Vagina (tissue), 2 donors: ENCODE measurements around the gene UGDH.

Experiments used
- CTCF ChIP-seq, 3 experiments: fragments of 450-650 bp in 2 of 3; fragments of 200-600 bp in 1 of 3; sonication (generic) in 1 of 3; IDR thresholded peaks; one replicate each; pipeline ENCODE4 v1.5.1; 2017 to 2019; ENCODE audit warnings: antibody characterized with exemption in 3 of 3, mild to moderate bottlenecking in 2 of 3, moderate library complexity in 2 of 3
- POLR2A ChIP-seq, 2 donors: fragments of 450-650 bp; IDR thresholded peaks; one replicate each; pipeline ENCODE4 v1.6.1; 2017; ENCODE audit warnings: antibody characterized with exemption in 2 of 2, mild to moderate bottlenecking in 2 of 2, moderate library complexity in 2 of 2
- POLR2AphosphoS5 ChIP-seq, 2 donors: sonication (generic); formaldehyde crosslinking; IDR thresholded peaks; one replicate each; pipeline ENCODE4 v1.9.0; 2017; ENCODE audit warnings: antibody characterized with exemption in 2 of 2, mild to moderate bottlenecking in 2 of 2, low read depth in 1 of 2; ENCODE audit not compliant: insufficient read depth in 1 of 2

DNA sequence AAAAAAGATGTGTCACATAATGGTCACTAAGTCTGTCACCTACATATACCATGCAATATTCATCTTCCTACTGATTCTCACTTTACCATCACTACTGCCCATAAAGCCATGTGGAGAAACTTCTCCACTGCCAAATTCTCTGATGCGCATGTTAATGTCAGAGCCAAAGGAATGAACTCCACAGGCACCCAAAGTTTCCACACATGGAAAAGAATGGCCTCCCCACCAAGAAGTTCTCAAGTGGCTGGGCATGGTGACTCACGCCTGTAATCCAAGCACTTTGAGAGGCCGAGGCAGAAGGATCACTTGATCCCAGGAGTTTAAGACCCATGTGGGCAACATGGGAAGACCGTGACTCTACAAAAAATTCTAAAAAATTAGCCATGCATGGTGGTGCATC, 43.8 kb upstream of the UGDH start:
- TF ChIP-seq POLR2A (IDR thresholded peaks at IDR 0.05) (no peak), CTCF (IDR thresholded peaks at IDR 0.05) (no peak), POLR2AphosphoS5 (IDR thresholded peaks at IDR 0.05; ENCODE audit: insufficient read depth in 1 of 2, low read depth in 1 of 2) (no peak)
